OCI-LY3 (cell line): ENCODE results near the gene PRRT2.
"Not testable (repeated sequence)": the region's sequence is repeated elsewhere in the genome, so short reads cannot be mapped to it uniquely, and the experiment has no call there.

Source experiments
- H2AFZ ChIP-seq: fragments of 200-600, 300-600 bp; shearing (Covaris generic); 2 replicates; pipeline ENCODE4 v1.6.0; 2014; ENCODE audit warnings: antibody characterized with exemption, low read depth, low read length
- H3K27ac ChIP-seq: fragments of 200-600, 300-600 bp; sonication (generic); 2 replicates; pipeline ENCODE4 v1.5.1; 2014; ENCODE audit warnings: mild to moderate bottlenecking, low read length, moderate library complexity, mixed read lengths
- H3K27me3 ChIP-seq: fragments of 200-600, 300-600 bp; sonication (generic); 2 replicates; pipeline ENCODE4 v1.6.1; 2014; ENCODE audit warnings: low read depth, low read length, mixed read lengths
- H3K36me3 ChIP-seq: fragments of 200-600, 300-600 bp; sonication (generic); replicated peaks from 2 replicates; pipeline ENCODE3; 2014; ENCODE audit warnings: low read depth, low read length, mixed read lengths
- H3K4me1 ChIP-seq: fragments of 300-600, 200-600 bp; sonication (generic); 2 replicates; pipeline ENCODE4 v1.6.1; 2014; ENCODE audit warnings: low read length, mixed read lengths
- H3K4me2 ChIP-seq: fragments of 200-600, 300-600 bp; sonication (generic); 2 replicates; pipeline ENCODE4 v1.6.1; 2014; ENCODE audit warnings: low read length, mixed read lengths
- H3K4me3 ChIP-seq: fragments of 300-600, 200-600 bp; sonication (generic); 2 replicates; pipeline ENCODE4 v1.5.1; 2014; ENCODE audit warnings: antibody characterized with exemption, mild to moderate bottlenecking, low read length, moderate library complexity
- H3K79me2 ChIP-seq: fragments of 300-600, 200-600 bp; shearing (Covaris generic); 2 replicates; pipeline ENCODE4 v1.6.1; 2014; ENCODE audit warnings: mild to moderate bottlenecking, low read length, mixed read lengths
- H3K9ac ChIP-seq: fragments of 300-600, 200-600 bp; shearing (Covaris generic); 2 replicates; pipeline ENCODE4 v1.6.0; 2014; ENCODE audit warnings: mild to moderate bottlenecking, low read length, moderate library complexity
- H3K9me3 ChIP-seq: fragments of 200-600, 300-600 bp; shearing (Covaris generic); 2 replicates; pipeline ENCODE4 v1.6.1; 2014; ENCODE audit warnings: low read length, mixed read lengths; ENCODE audit not compliant: insufficient read depth
- H4K20me1 ChIP-seq: fragments of 200-600, 300-600 bp; sonication (generic); 2 replicates; pipeline ENCODE4 v1.6.1; 2016; ENCODE audit warnings: low read length, mixed read lengths; ENCODE audit not compliant: insufficient read depth
- CTCF ChIP-seq: fragments of 200-600, 300-600 bp; sonication (generic); IDR thresholded peaks from 2 replicates; pipeline ENCODE4 v1.5.1; 2014; ENCODE audit warnings: antibody characterized with exemption, low read length, low read depth
- EZH2phosphoT487 ChIP-seq: fragments of 200-600 bp; shearing (Covaris generic); IDR thresholded peaks from 2 replicates; pipeline ENCODE4 v1.6.1; 2018; ENCODE audit warnings: antibody characterized with exemption, mixed run types, low read depth

PRRT2 gene

GRCh38 chr16:29790183-29790948 is 21.6 kb upstream of the PRRT2 start, which contains the start of gene KIF22:
TSS of gene KIF22 (plus strand) at chr16:29790751. CDS start at chr16:29790760, 9 bp downstream.
- TF ChIP-seq EZH2phosphoT487: no peak
- TF ChIP-seq CTCF: peak; percentile 61
- peak within 1 kb of the TSS; percentile 92 for H3K4me2 ChIP-seq
- H3K36me3 ChIP-seq: peaks cover 23% of the 10 kb centered on the region
- H3K4me1 ChIP-seq: peaks cover 13% of the 10 kb centered on the region
- peak within 1 kb of the TSS; percentile 50; the same call in 1 of the 2 replicates for H2AFZ ChIP-seq
- peak within 1 kb of the TSS; percentile 94 for H3K4me3 ChIP-seq
- peaks cover 55% of the 10 kb centered on the region for H3K79me2 ChIP-seq
- H3K27me3 ChIP-seq: no peaks in the 10 kb centered on the region
- H3K27ac ChIP-seq: peak within 1 kb of the TSS; percentile 74
- H3K9me3 ChIP-seq: no peaks in the 10 kb centered on the region
- peak within 1 kb of the TSS; percentile 98 for H3K9ac ChIP-seq
- 0 out of 2 replicates have a peak, but pooled peaks cover 4% of the 10 kb centered on the region for H4K20me1 ChIP-seq

GRCh38 chr16:29790949-29791844 is 20.8 kb upstream of the PRRT2 start:
- TF ChIP-seq EZH2phosphoT487 (no peak), CTCF (no peak)
- peaks cover 13% of the 10 kb centered on the region for H3K4me1 ChIP-seq
- peak overlapping the region; percentile 88 for H3K4me3 ChIP-seq
- H3K79me2 ChIP-seq: peaks cover 63% of the 10 kb centered on the region
- peak overlapping the region; percentile 34; the same call in 1 of the 2 replicates for H2AFZ ChIP-seq
- H3K9me3 ChIP-seq: no peaks in the 10 kb centered on the region
- no peaks in the 10 kb centered on the region for H3K27me3 ChIP-seq
- peak overlapping the region; percentile 84 for H3K9ac ChIP-seq
- H4K20me1 ChIP-seq: 0 out of 2 replicates have a peak, but pooled peaks cover 4% of the 10 kb centered on the region
- H3K4me2 ChIP-seq: peak overlapping the region; percentile 92
- peak overlapping the region; percentile 47 for H3K27ac ChIP-seq
- peaks cover 24% of the 10 kb centered on the region for H3K36me3 ChIP-seq

- Histone ChIP-seq H3K4me1 (peaks cover 13% of the 10 kb centered on the region), H3K9ac (peak overlapping the region; percentile 84), H3K9me3 (no peaks in the 10 kb centered on the region), H3K79me2 (peaks cover 70% of the 10 kb centered on the region), H3K4me2 (peak overlapping the region; percentile 92), H3K27me3 (no peaks in the 10 kb centered on the region), H3K36me3 (peaks cover 33% of the 10 kb centered on the region), H3K4me3 (peak overlapping the region; percentile 88), H4K20me1 (0 out of 2 replicates have a peak, but pooled peaks cover 4% of the 10 kb centered on the region), H2AFZ (no peak overlapping the region), H3K27ac (no peak overlapping the region)
- TF ChIP-seq EZH2phosphoT487: no peak
- no peak for TF ChIP-seq CTCF
Observed at GRCh38 chr16:29791845-29792807, 19.9 kb upstream of the PRRT2 start.

DNA sequence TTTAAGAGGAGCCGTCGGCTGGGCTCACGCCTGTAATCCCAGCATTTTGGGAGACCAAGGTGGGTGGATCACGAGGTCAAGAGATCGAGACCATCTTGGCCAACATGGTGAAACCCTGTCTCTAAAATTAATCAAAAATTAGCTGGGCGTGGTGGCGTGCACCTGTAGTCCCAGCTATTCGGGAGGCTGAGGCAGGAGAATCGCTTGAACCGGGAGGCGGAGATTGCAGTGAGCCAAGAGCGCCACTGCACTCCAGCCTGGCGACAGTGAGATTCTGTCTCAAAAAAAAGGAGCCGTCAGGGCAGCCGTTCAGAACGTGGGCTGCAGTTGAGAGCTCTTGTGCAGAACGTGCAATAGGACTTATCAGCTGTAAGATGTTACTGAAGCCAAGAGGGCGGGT is 18.8 kb upstream of the PRRT2 start:
- H3K4me3 ChIP-seq, H3K4me2 ChIP-seq, H3K27me3 ChIP-seq, H4K20me1 ChIP-seq, H3K9me3 ChIP-seq, H3K27ac ChIP-seq, H3K9ac ChIP-seq, H2AFZ ChIP-seq: not testable (repeated sequence)
- Histone ChIP-seq H3K79me2 (peaks cover 70% of the 10 kb centered on the region), H3K36me3 (peaks cover 39% of the 10 kb centered on the region), H3K4me1 (peaks cover 13% of the 10 kb centered on the region)
